ENCODE measurements around the gene CADPS2. TPM values are rescaled to one million over a fixed set of nuclear protein-coding genes. Genes with fewer than 3 reads are reported as not detected.
"Not testable (repeated sequence)": the region's sequence is repeated elsewhere in the genome, so short reads cannot be mapped to it uniquely, and the experiment has no call there.

CADPS2 gene
- total and polyA plus RNA-seq, 2 donors (not counting 1 experiment from before 2014, with no cell fraction given) = 11.5 to 32.2 TPM

DNA sequence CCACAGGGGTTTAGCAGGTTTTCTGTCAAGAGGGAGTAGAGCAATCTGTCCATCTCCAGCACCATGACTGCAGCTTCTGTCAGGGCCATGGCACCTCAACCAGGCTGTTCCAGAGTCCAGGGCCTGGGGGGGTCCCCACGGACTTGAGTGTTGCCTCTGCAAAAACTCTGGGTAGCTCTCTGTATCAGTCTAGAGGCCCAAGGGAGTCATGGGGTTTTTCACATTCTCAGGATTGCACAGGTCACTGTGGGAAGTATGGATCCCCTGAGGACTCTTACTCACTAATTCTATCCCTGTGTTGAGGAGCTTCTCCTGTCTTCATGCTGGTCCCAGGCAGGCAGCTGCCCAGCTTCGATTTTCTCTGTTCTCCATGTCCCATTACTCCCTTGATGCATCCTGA lies 247.8 kb downstream of the CADPS2 start:
- no peaks in the 10 kb centered on the region for H3K4me1 ChIP-seq (ENCODE audit: control insufficient read depth, extremely low read depth, insufficient read depth, low read length)
- TF ChIP-seq, protein P1, sequence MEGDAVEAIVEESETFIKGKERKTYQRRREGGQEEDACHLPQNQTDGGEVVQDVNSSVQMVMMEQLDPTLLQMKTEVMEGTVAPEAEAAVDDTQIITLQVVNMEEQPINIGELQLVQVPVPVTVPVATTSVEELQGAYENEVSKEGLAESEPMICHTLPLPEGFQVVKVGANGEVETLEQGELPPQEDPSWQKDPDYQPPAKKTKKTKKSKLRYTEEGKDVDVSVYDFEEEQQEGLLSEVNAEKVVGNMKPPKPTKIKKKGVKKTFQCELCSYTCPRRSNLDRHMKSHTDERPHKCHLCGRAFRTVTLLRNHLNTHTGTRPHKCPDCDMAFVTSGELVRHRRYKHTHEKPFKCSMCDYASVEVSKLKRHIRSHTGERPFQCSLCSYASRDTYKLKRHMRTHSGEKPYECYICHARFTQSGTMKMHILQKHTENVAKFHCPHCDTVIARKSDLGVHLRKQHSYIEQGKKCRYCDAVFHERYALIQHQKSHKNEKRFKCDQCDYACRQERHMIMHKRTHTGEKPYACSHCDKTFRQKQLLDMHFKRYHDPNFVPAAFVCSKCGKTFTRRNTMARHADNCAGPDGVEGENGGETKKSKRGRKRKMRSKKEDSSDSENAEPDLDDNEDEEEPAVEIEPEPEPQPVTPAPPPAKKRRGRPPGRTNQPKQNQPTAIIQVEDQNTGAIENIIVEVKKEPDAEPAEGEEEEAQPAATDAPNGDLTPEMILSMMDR (conservative IDR thresholded peaks at IDR 0.05 in 1 of 2, IDR thresholded peaks at IDR 0.05 in 1 of 2; ENCODE audit: low read depth in 1 of 2, low read length in 2 of 2) = no peak
- TF ChIP-seq EZH2 (IDR thresholded peaks at IDR 0.05; ENCODE audit: low read length, missing control alignments) = no peak

DNA sequence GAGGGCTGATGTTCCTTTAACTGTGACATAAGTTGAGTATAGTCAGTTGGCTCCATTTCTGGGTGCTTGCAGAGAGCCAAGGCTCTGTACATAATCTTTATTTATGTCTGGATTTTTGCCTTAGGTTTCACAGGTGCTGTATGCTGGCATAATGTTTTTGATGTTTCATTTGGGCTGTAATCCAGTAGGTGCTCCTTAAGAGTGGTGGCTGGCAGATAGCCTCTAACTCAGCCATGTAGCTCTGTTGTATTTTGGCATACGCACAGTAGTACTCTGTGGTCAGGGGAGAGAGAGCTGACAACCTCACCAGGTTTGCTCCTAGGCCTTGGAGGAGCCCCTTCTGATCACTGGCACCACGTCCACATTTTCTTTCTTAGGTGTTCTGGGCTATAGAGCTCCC lies 248.5 kb downstream of the CADPS2 start:
- H2AFZ ChIP-seq (ENCODE audit: low read length) = no peak overlapping the region
- H4K20me1 ChIP-seq (ENCODE audit: control insufficient read depth, extremely low read depth, insufficient read depth, low read length) = no peaks in the 10 kb centered on the region
- no peak overlapping the region for H3K9ac ChIP-seq (ENCODE audit: insufficient read depth, low read length)
- no peaks in the 10 kb centered on the region for H3K27me3 ChIP-seq (ENCODE audit: control insufficient read depth, insufficient read depth, low read length)
- no peak for DNase-seq (ENCODE audit: low read depth in 2 of 2)
- no peak overlapping the region for H3K4me2 ChIP-seq (ENCODE audit: extremely low read depth, insufficient read depth, low read length)
- H3K9me3 ChIP-seq (ENCODE audit: control insufficient read depth, insufficient read depth, low read depth, low read length) = no peaks in the 10 kb centered on the region
- H3K4me1 ChIP-seq (ENCODE audit: control insufficient read depth, extremely low read depth, insufficient read depth, low read length) = no peaks in the 10 kb centered on the region
- H3K4me3 ChIP-seq (replicated peaks in 1 of 4; ENCODE audit: control extremely low read depth in 1 of 4, insufficient read depth in 1 of 4, low read depth in 3 of 4, low read length in 4 of 4) = no peak overlapping the region
- H3K36me3 ChIP-seq (ENCODE audit: control insufficient read depth, insufficient read depth, low read length) = no peaks in the 10 kb centered on the region
- H3K79me2 ChIP-seq (ENCODE audit: control insufficient read depth, insufficient read depth, low read length) = no peaks in the 10 kb centered on the region
- TF ChIP-seq, protein P1 (conservative IDR thresholded peaks at IDR 0.05 in 1 of 2, IDR thresholded peaks at IDR 0.05 in 1 of 2; ENCODE audit: low read depth in 1 of 2, low read length in 2 of 2) = no peak
- TF ChIP-seq EZH2 (IDR thresholded peaks at IDR 0.05; ENCODE audit: low read length, missing control alignments) = no peak
- no peak overlapping the region for H3K27ac ChIP-seq (ENCODE audit: insufficient read depth, low read length)

More for the DNA sequence above, 247.8 kb downstream of the CADPS2 start:
- Histone ChIP-seq H4K20me1 (ENCODE audit: control insufficient read depth, extremely low read depth, insufficient read depth, low read length) (no peaks in the 10 kb centered on the region), H3K4me3 (replicated peaks in 1 of 4; ENCODE audit: control extremely low read depth in 1 of 4, insufficient read depth in 1 of 4, low read depth in 3 of 4, low read length in 4 of 4) (no peak overlapping the region), H3K36me3 (ENCODE audit: control insufficient read depth, insufficient read depth, low read length) (no peaks in the 10 kb centered on the region), H3K79me2 (ENCODE audit: control insufficient read depth, insufficient read depth, low read length) (no peaks in the 10 kb centered on the region), H3K9ac (ENCODE audit: insufficient read depth, low read length) (no peak overlapping the region), H3K9me3 (ENCODE audit: control insufficient read depth, insufficient read depth, low read depth, low read length) (no peaks in the 10 kb centered on the region), H2AFZ (ENCODE audit: low read length) (no peak overlapping the region), H3K27me3 (ENCODE audit: control insufficient read depth, insufficient read depth, low read length) (no peaks in the 10 kb centered on the region), H3K27ac (ENCODE audit: insufficient read depth, low read length) (no peak overlapping the region), H3K4me2 (ENCODE audit: extremely low read depth, insufficient read depth, low read length) (no peak overlapping the region)
- no peak for DNase-seq (ENCODE audit: low read depth in 2 of 2)

DNA sequence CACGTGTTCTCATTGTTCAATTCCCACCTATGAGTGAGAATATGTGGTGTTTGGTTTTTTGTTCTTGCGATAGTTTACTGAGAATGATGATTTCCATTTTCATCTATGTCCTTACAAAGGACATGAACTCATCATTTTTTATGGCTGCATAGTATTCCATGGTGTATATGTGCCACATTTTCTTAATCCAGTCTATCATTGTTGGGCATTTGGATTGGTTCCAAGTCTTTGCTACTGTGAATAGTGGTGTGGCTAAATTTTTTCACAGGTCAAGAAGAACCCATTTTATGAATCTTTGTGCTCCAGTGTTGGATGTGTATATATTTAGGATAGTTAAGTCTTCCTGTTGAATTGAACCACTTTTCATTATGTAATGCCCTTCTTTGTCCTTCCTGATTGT lies 250.8 kb downstream of the CADPS2 start:
- not testable (repeated sequence) for H3K4me1 ChIP-seq (ENCODE audit: control insufficient read depth, extremely low read depth, insufficient read depth, low read length); H4K20me1 ChIP-seq (ENCODE audit: control insufficient read depth, extremely low read depth, insufficient read depth, low read length); H3K27me3 ChIP-seq (ENCODE audit: control insufficient read depth, insufficient read depth, low read length); H3K27ac ChIP-seq (ENCODE audit: insufficient read depth, low read length); H3K36me3 ChIP-seq (ENCODE audit: control insufficient read depth, insufficient read depth, low read length); H3K4me3 ChIP-seq (replicated peaks in 1 of 4; ENCODE audit: control extremely low read depth in 1 of 4, insufficient read depth in 1 of 4, low read depth in 3 of 4, low read length in 4 of 4); H2AFZ ChIP-seq (ENCODE audit: low read length); H3K9ac ChIP-seq (ENCODE audit: insufficient read depth, low read length); H3K4me2 ChIP-seq (ENCODE audit: extremely low read depth, insufficient read depth, low read length); DNase-seq (ENCODE audit: low read depth in 2 of 2); H3K79me2 ChIP-seq (ENCODE audit: control insufficient read depth, insufficient read depth, low read length); H3K9me3 ChIP-seq (ENCODE audit: control insufficient read depth, insufficient read depth, low read depth, low read length)
